RWPE2 (cell line): ENCODE data around the gene SH3RF1.
A peak's percentile ranks its signal among the peaks of the same experiment; 100 is the strongest.

Experiments used
- ATAC-seq: fragments of 200-7000 bp; cut with Tn5 transposase; 3 replicates; pipeline ENCODE4 v1.9.1; 2021; ENCODE audit warnings: low read depth
- DNase-seq: peaks from one replicate; pipeline ENCODE4 v3.0.0-alpha.2; 2020; ENCODE audit warnings: low spot score
- H3K27ac ChIP-seq: fragments of 450-650 bp; 2 replicates; pipeline ENCODE4 v1.5.1; 2017; ENCODE audit warnings: mild to moderate bottlenecking; ENCODE audit not compliant: poor library complexity, severe bottlenecking
- H3K27me3 ChIP-seq: fragments of 250-450 bp; sonication (Bioruptor Pico); 2 replicates; pipeline ENCODE4 v1.5.1; 2021; ENCODE audit warnings: mild to moderate bottlenecking, moderate library complexity; ENCODE audit not compliant: insufficient read depth, poor library complexity, severe bottlenecking
- H3K36me3 ChIP-seq: fragments of 250-450 bp; sonication (Bioruptor Pico); 2 replicates; pipeline ENCODE4 v1.5.1; 2020; ENCODE audit warnings: low read depth, mild to moderate bottlenecking, moderate library complexity
- H3K4me1 ChIP-seq: fragments of 250-450 bp; sonication (Bioruptor Pico); 2 replicates; pipeline ENCODE4 v1.5.1; 2021; ENCODE audit warnings: mild to moderate bottlenecking, moderate library complexity; ENCODE audit not compliant: insufficient read depth, poor library complexity, severe bottlenecking
- H3K4me3 ChIP-seq: fragments of 250-450 bp; sonication (Bioruptor Pico); 2 replicates; pipeline ENCODE4 v1.5.1; 2021; ENCODE audit warnings: mild to moderate bottlenecking, moderate library complexity; ENCODE audit not compliant: severe bottlenecking
- H3K9me3 ChIP-seq: fragments of 250-450 bp; sonication (Bioruptor Pico); 2 replicates; pipeline ENCODE4 v1.5.1; 2021; ENCODE audit warnings: mild to moderate bottlenecking, moderate library complexity; ENCODE audit not compliant: severe bottlenecking
- TF ChIP-seq, protein P1 (sequence below): fragments of 450-650 bp; IDR thresholded peaks from one replicate; pipeline ENCODE4 v1.5.1; 2017; ENCODE audit warnings: mild to moderate bottlenecking, moderate library complexity; ENCODE audit not compliant: poor library complexity, severe bottlenecking

The SH3RF1 gene

DNA sequence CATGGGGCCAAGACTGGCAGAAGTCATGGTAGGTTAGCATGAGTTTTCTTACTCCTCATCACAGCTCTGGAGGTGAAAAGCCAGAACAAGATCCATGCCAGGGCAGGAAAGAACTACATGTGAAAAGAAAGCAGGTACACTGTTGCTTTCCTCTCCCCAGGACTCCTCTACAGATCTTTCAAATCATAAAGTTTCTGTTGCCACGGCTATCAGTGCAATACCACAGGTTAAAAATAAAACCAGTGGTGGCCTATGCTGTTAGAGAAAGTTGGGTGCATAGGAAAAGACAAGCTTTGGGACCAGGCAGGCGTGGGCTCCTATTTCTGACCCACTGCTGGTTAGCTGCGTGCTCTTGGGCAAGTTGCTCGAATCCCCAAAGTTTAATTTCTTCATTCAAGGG is 81.4 kb downstream of the SH3RF1 start:
- H3K27me3 ChIP-seq: no peaks in the 10 kb centered on the region
- TF ChIP-seq, protein P1, sequence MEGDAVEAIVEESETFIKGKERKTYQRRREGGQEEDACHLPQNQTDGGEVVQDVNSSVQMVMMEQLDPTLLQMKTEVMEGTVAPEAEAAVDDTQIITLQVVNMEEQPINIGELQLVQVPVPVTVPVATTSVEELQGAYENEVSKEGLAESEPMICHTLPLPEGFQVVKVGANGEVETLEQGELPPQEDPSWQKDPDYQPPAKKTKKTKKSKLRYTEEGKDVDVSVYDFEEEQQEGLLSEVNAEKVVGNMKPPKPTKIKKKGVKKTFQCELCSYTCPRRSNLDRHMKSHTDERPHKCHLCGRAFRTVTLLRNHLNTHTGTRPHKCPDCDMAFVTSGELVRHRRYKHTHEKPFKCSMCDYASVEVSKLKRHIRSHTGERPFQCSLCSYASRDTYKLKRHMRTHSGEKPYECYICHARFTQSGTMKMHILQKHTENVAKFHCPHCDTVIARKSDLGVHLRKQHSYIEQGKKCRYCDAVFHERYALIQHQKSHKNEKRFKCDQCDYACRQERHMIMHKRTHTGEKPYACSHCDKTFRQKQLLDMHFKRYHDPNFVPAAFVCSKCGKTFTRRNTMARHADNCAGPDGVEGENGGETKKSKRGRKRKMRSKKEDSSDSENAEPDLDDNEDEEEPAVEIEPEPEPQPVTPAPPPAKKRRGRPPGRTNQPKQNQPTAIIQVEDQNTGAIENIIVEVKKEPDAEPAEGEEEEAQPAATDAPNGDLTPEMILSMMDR: no peak
- H3K4me3 ChIP-seq: no peak overlapping the region
- H3K9me3 ChIP-seq: no peaks in the 10 kb centered on the region
- H3K36me3 ChIP-seq: no peaks in the 10 kb centered on the region
- DNase-seq (no peak), ATAC-seq (no peak)
- H3K27ac ChIP-seq: no peak overlapping the region
- peaks cover 17% of the 10 kb centered on the region for H3K4me1 ChIP-seq

DNA sequence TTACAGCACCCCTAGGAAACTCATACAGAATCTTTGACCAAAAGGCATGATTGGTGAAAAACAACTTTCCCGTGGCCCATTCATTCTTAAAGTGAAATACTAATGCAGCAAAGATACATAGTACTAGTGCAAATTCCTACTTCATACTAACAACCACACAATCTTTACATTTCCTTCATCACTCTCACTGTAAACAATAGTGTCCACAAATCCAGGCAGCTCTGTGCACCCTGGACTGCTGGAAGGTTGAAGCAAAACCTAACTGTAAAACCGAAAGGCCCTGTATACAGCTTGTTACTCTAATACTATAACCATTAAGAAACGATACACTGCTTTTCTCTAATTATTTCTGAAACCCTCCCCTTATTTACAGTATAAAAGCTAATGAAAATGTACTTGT is 82.6 kb downstream of the SH3RF1 start:
- Histone ChIP-seq H3K36me3 (no peaks in the 10 kb centered on the region), H3K27ac (no peak overlapping the region), H3K4me1 (peaks cover 21% of the 10 kb centered on the region), H3K4me3 (no peak overlapping the region), H3K27me3 (no peaks in the 10 kb centered on the region), H3K9me3 (no peaks in the 10 kb centered on the region)
- DNase-seq: no peak
- TF ChIP-seq, protein P1: no peak
- no peak for ATAC-seq

DNA sequence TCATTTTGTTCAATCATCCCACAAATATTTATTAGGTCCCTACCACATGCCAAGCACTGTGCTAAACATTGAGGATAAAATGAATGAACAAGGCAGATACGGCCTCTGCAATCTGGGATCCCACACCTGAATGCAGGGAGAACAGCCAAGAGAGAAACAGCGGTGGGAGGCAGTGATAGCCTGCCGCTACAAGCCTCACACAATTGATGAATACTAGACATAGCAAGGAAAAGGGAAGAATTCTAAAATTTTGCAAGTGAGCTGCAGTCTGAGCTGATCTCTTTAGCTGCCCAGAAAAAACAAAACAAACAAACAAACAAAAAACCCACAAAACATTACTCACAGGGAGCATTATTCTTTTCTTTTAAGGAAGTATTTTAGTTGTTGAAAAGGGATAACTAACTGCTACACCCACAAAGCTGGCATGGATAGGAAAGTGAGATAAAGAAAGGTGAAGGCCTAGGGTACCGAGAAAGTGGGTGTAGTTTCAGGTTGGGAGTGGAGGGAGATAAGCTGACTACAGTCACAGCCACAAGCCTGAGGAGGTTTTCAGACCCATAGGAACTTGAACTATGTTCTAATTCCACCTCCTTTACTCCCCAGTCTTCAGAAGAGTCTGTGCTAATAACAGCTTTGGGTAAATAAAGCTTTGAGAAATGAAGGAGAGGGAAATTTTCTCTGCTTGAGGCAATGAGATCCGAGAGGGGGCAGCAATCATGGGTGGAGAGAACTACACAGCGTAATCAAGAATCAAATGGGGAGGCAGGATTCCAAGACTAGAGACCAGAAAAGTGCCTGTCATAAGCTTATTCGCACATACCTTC is 85.4 kb downstream of the SH3RF1 start:
- Histone ChIP-seq H3K27me3 (no peaks in the 10 kb centered on the region), H3K4me1 (peaks cover 21% of the 10 kb centered on the region), H3K27ac (peak overlapping the region; percentile 18), H3K9me3 (no peaks in the 10 kb centered on the region), H3K4me3 (no peak overlapping the region), H3K36me3 (no peaks in the 10 kb centered on the region)
- DNase-seq: no peak
- TF ChIP-seq, protein P1: peak; percentile 13
- ATAC-seq: peak; percentile 57

DNA sequence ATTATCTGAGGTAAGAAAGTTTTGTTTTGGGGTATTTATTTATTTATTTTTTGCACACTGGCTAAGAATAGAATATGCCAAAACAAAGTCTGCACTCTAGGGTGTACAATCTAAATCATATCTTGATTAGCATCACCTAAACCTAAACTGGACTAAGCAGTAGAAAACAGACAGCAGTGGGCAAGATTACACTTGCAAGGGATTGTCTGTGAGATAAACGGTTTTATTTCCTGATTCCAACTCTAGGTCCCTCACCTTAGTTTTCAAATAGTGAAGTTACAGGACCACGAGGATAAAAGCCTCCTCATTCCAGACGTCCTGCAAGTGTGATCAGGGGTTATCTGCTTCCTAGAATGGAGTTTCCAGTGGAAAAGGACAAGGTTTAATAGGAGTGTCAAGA is 86.1 kb downstream of the SH3RF1 start:
- ATAC-seq (peak; percentile 57), DNase-seq (no peak)
- no peaks in the 10 kb centered on the region for H3K27me3 ChIP-seq

More for the DNA sequence above, 86.1 kb downstream of the SH3RF1 start:
- no peak overlapping the region for H3K4me3 ChIP-seq
- peak overlapping the region; percentile 18 for H3K27ac ChIP-seq
- no peaks in the 10 kb centered on the region for H3K9me3 ChIP-seq
- TF ChIP-seq, protein P1: no peak
- no peaks in the 10 kb centered on the region for H3K36me3 ChIP-seq
- peaks cover 21% of the 10 kb centered on the region for H3K4me1 ChIP-seq
